Fibroblast of villous mesenchyme (primary cell): ENCODE results near the gene GRIK3. TPM values are rescaled to one million over a fixed set of nuclear protein-coding genes. Genes with fewer than 3 reads are reported as not detected.

Experiments used
- DNase-seq: peaks from one replicate; pipeline ENCODE4 v3.0.0-alpha.2; 2010; ENCODE audit warnings: low read depth
- H3K4me3 ChIP-seq: 2 replicates; pipeline ENCODE4 v1.5.1; 2011; ENCODE audit warnings: low read depth, mild to moderate bottlenecking, low read length
- CTCF ChIP-seq: IDR thresholded peaks from 2 replicates; pipeline ENCODE4 v1.5.1; 2012; ENCODE audit warnings: low read depth, mild to moderate bottlenecking, low read length; ENCODE audit not compliant: insufficient read depth
- total RNA-seq: library from RNA; depleted of rRNA; stranded (reverse); fragments of >200 nt; gene quantifications from 2 replicates; pipeline ENCODE4 v1.2.3, GENCODE V29; 2012

GRIK3 gene
- total RNA-seq, 1 donor = not detected

GRCh38 chr1:36776948-36777831 lies 257.1 kb downstream of the GRIK3 start:
- no peak overlapping the region for H3K4me3 ChIP-seq
- no peak for TF ChIP-seq CTCF
- no peak for DNase-seq

- no peak for DNase-seq
- no peak overlapping the region for H3K4me3 ChIP-seq
- TF ChIP-seq CTCF = no peak
These were observed 258.1 kb downstream of the GRIK3 start for GRCh38 chr1:36776256-36776655.

- no peak for DNase-seq
- H3K4me3 ChIP-seq = no peak overlapping the region
- no peak for TF ChIP-seq CTCF
These were observed 258.6 kb downstream of the GRIK3 start for GRCh38 chr1:36775716-36776115.

GRCh38 chr1:36773827-36774541 lies 260.3 kb downstream of the GRIK3 start:
- H3K4me3 ChIP-seq = no peak overlapping the region
- no peak for DNase-seq
- TF ChIP-seq CTCF = no peak

- TF ChIP-seq CTCF = no peak
These were observed 261.4 kb downstream of the GRIK3 start for GRCh38 chr1:36772647-36773495.

GRCh38 chr1:36771660-36772284 lies 262.5 kb downstream of the GRIK3 start:
- no peak for DNase-seq
- TF ChIP-seq CTCF = no peak
- no peak overlapping the region for H3K4me3 ChIP-seq

More at GRCh38 chr1:36772647-36773495, 261.4 kb downstream of the GRIK3 start:
- DNase-seq = no peak
- H3K4me3 ChIP-seq = no peak overlapping the region
